HG03460 (cell line): ENCODE measurements around the gene TMEM139.

ENCODE experiments used
- ATAC-seq: cut with Tn5 transposase; IDR thresholded peaks from one replicate; pipeline ENCODE4 v1.9.1; 2021; ENCODE audit not compliant: unreplicated experiment

Gene TMEM139

GRCh38 chr7:143321734-143322133 is 37.0 kb downstream of the TMEM139 start:
- ATAC-seq: no peak

GRCh38 chr7:143322760-143323633 is 38.2 kb downstream of the TMEM139 start:
- no peak for ATAC-seq

- ATAC-seq: no peak
Measured at GRCh38 chr7:143323653-143324052, 38.9 kb downstream of the TMEM139 start.

- ATAC-seq: peak; percentile 69
Measured at GRCh38 chr7:143325240-143325639, 40.5 kb downstream of the TMEM139 start.

GRCh38 chr7:143327903-143328302 is 43.1 kb downstream of the TMEM139 start:
- no peak for ATAC-seq

GRCh38 chr7:143329471-143330170 is 44.9 kb downstream of the TMEM139 start:
- no peak for ATAC-seq

- ATAC-seq: no peak
Measured at GRCh38 chr7:143331179-143331801, 46.5 kb downstream of the TMEM139 start.

- ATAC-seq: no peak
Measured at GRCh38 chr7:143334244-143334643, 49.5 kb downstream of the TMEM139 start.

GRCh38 chr7:143337216-143337615 is 52.5 kb downstream of the TMEM139 start:
- ATAC-seq: no peak
